Neural cell (in vitro differentiated cells): ENCODE results near the gene NBEA. TPM values are rescaled to one million over a fixed set of nuclear protein-coding genes. Genes with fewer than 3 reads are reported as not detected.
A peak's percentile ranks its signal among the peaks of the same experiment; 100 is the strongest.

Source experiments
- H2AFZ ChIP-seq: fragments of 200-600, 300-800 bp; sonication (generic), shearing (Covaris generic); 2 replicates; pipeline ENCODE4 v1.6.0; 2014; ENCODE audit warnings: low read depth, mild to moderate bottlenecking, antibody characterized with exemption, low read length, moderate library complexity
- H3F3A ChIP-seq: fragments of 200-600 bp; shearing (Covaris generic); 2 replicates; pipeline ENCODE4 v1.6.1; 2016; ENCODE audit warnings: mild to moderate bottlenecking, moderate library complexity, mixed read lengths, antibody characterized with exemption, low read length; ENCODE audit not compliant: insufficient read depth, poor library complexity, severe bottlenecking
- H3K27ac ChIP-seq: fragments of 200-600, 300-800 bp; sonication (generic), shearing (Covaris generic); 2 replicates; pipeline ENCODE4 v1.5.1; 2014; ENCODE audit warnings: mild to moderate bottlenecking, low read length, moderate library complexity
- H3K27me3 ChIP-seq: fragments of 300-800, 200-600 bp; sonication (generic), shearing (Covaris generic); 2 replicates; pipeline ENCODE4 v1.6.0; 2014; ENCODE audit warnings: mild to moderate bottlenecking, low read depth, low read length, moderate library complexity; ENCODE audit not compliant: insufficient read depth
- H3K36me3 ChIP-seq: fragments of 300-800, 200-600 bp; sonication (generic), shearing (Covaris generic); 2 replicates; pipeline ENCODE4 v1.5.1; 2014; ENCODE audit warnings: mild to moderate bottlenecking, antibody characterized with exemption, low read length, moderate library complexity; ENCODE audit not compliant: insufficient read depth
- H3K4me2 ChIP-seq: fragments of 300-800, 200-600 bp; sonication (generic), shearing (Covaris generic); 2 replicates; pipeline ENCODE4 v1.6.0; 2014; ENCODE audit warnings: mild to moderate bottlenecking, low read length
- H3K4me3 ChIP-seq: fragments of 300-800, 200-600 bp; sonication (generic), shearing (Covaris generic); 2 replicates; pipeline ENCODE4 v1.5.1; 2014; ENCODE audit warnings: mild to moderate bottlenecking, low read length, moderate library complexity
- H3K79me2 ChIP-seq: fragments of 200-600 bp; shearing (Covaris generic); replicated peaks from 2 replicates; pipeline ENCODE4 v1.6.0; 2014; ENCODE audit warnings: mild to moderate bottlenecking, low read length, moderate library complexity; ENCODE audit not compliant: insufficient read depth
- H3K9ac ChIP-seq: fragments of 300-800, 200-600 bp; sonication (generic), shearing (Covaris generic); 2 replicates; pipeline ENCODE4 v1.6.1; 2016; ENCODE audit warnings: mild to moderate bottlenecking, low read length, mixed read lengths
- H3K9me2 ChIP-seq: fragments of 200-600 bp; shearing (Covaris generic); 2 replicates; pipeline ENCODE4 v1.6.1; 2016; ENCODE audit warnings: mild to moderate bottlenecking, low read length, mixed read lengths; ENCODE audit not compliant: insufficient read depth
- H3K9me3 ChIP-seq: fragments of 200-600, 300-800 bp; sonication (generic), shearing (Covaris generic); 2 replicates; pipeline ENCODE4 v1.6.1; 2016; ENCODE audit warnings: mild to moderate bottlenecking, mixed run types, low read length, moderate library complexity, mixed read lengths
- H4K20me1 ChIP-seq: fragments of 200-600 bp; shearing (Covaris generic); 2 replicates; pipeline ENCODE4 v1.6.1; 2016; ENCODE audit warnings: mild to moderate bottlenecking, mixed run types; ENCODE audit not compliant: insufficient read depth
- CTCF ChIP-seq: fragments of 450-650 bp; IDR thresholded peaks from 2 replicates; pipeline ENCODE4 v1.5.1; 2014; ENCODE audit warnings: antibody characterized with exemption, mild to moderate bottlenecking, moderate library complexity; ENCODE audit not compliant: poor library complexity, severe bottlenecking
- EP300 ChIP-seq: fragments of 450-650 bp; conservative IDR thresholded peaks from 2 replicates; pipeline ENCODE4 v1.6.1; 2014; ENCODE audit warnings: antibody characterized with exemption, mild to moderate bottlenecking, moderate library complexity; ENCODE audit not compliant: poor library complexity, severe bottlenecking
- EZH2 ChIP-seq: fragments of 200-600, 300-800 bp; shearing (Covaris generic), sonication (generic); IDR thresholded peaks from 2 replicates; pipeline ENCODE4 v1.6.1; 2014; ENCODE audit warnings: antibody characterized with exemption, low read length, borderline replicate concordance, mild to moderate bottlenecking; ENCODE audit not compliant: insufficient read depth, poor library complexity, severe bottlenecking
- MXI1 ChIP-seq: fragments of 450-650 bp; conservative IDR thresholded peaks from 2 replicates; pipeline ENCODE4 v1.6.1; 2014; ENCODE audit warnings: antibody characterized with exemption, mild to moderate bottlenecking; ENCODE audit not compliant: poor library complexity, severe bottlenecking
- POLR2AphosphoS5 ChIP-seq: IDR thresholded peaks from 2 replicates; pipeline ENCODE4 v1.6.1; 2012
- RAD21 ChIP-seq: fragments of 450-650 bp; conservative IDR thresholded peaks from 2 replicates; pipeline ENCODE4 v1.6.1; 2014; ENCODE audit warnings: antibody characterized with exemption, mild to moderate bottlenecking, moderate library complexity
- REST ChIP-seq: IDR thresholded peaks from 2 replicates; pipeline ENCODE4 v1.6.1; 2012; ENCODE audit warnings: borderline replicate concordance
- SMC3 ChIP-seq: fragments of 450-650 bp; conservative IDR thresholded peaks from 2 replicates; pipeline ENCODE4 v1.6.1; 2014; ENCODE audit warnings: antibody characterized with exemption, mild to moderate bottlenecking, moderate library complexity; ENCODE audit not compliant: poor library complexity
- TAF1 ChIP-seq: IDR thresholded peaks from 2 replicates; pipeline ENCODE4 v1.6.1; 2012; ENCODE audit warnings: low read depth
- polyA plus RNA-seq: library from polyadenylated mRNA; depleted of rRNA; stranded (reverse); fragments of >200 nt; gene quantifications from 2 replicates; pipeline ENCODE4 v1.2.3, GENCODE V29; 2014

The NBEA gene
- polyA plus RNA-seq, 1 donor from 2014 or later = 55.8 TPM

- no peaks in the 10 kb centered on the region for H3F3A ChIP-seq
- H3K9me3 ChIP-seq = no peaks in the 10 kb centered on the region
- H2AFZ ChIP-seq = no peak overlapping the region
- H3K4me2 ChIP-seq = no peak overlapping the region
- H3K9ac ChIP-seq = no peak overlapping the region
- H3K27me3 ChIP-seq = peaks cover 60% of the 10 kb centered on the region
- no peak overlapping the region for H3K27ac ChIP-seq
- no peaks in the 10 kb centered on the region for H3K9me2 ChIP-seq
- TF ChIP-seq EZH2 (no peak), CTCF (no peak), RAD21 (no peak), REST (no peak), POLR2AphosphoS5 (no peak), TAF1 (no peak), EP300 (no peak), SMC3 (no peak), MXI1 (no peak)
- no peak overlapping the region for H3K4me3 ChIP-seq
- no peaks in the 10 kb centered on the region for H3K36me3 ChIP-seq
- no peaks in the 10 kb centered on the region for H4K20me1 ChIP-seq
- no peaks in the 10 kb centered on the region for H3K79me2 ChIP-seq
Observed at GRCh38 chr13:35469806-35470525, 527.9 kb downstream of the NBEA start.

GRCh38 chr13:35470671-35471661 is 528.9 kb downstream of the NBEA start:
- no peaks in the 10 kb centered on the region for H3K79me2 ChIP-seq
- H4K20me1 ChIP-seq = peaks cover 4% of the 10 kb centered on the region
- peak overlapping the region; percentile 42 for H3K4me3 ChIP-seq
- H3K9ac ChIP-seq = no peak overlapping the region
- no peaks in the 10 kb centered on the region for H3F3A ChIP-seq
- H2AFZ ChIP-seq = no peak overlapping the region
- no peaks in the 10 kb centered on the region for H3K9me2 ChIP-seq
- no peak overlapping the region for H3K27ac ChIP-seq
- peaks cover 70% of the 10 kb centered on the region for H3K27me3 ChIP-seq
- TF ChIP-seq EP300 (no peak), RAD21 (no peak), SMC3 (no peak), MXI1 (no peak), REST (no peak), EZH2 (peak; percentile 39), POLR2AphosphoS5 (peak; percentile 29), TAF1 (no peak), CTCF (no peak)
- H3K36me3 ChIP-seq = no peaks in the 10 kb centered on the region
- no peak overlapping the region for H3K4me2 ChIP-seq
- no peaks in the 10 kb centered on the region for H3K9me3 ChIP-seq
